ENCODE data around the gene KLHDC10. TPM values are rescaled to one million over a fixed set of nuclear protein-coding genes. Genes with fewer than 3 reads are reported as not detected.

KLHDC10 gene
- total and polyA plus RNA-seq, 2 experiments from 2014 or later, result 3.4 to 18.2 TPM

DNA sequence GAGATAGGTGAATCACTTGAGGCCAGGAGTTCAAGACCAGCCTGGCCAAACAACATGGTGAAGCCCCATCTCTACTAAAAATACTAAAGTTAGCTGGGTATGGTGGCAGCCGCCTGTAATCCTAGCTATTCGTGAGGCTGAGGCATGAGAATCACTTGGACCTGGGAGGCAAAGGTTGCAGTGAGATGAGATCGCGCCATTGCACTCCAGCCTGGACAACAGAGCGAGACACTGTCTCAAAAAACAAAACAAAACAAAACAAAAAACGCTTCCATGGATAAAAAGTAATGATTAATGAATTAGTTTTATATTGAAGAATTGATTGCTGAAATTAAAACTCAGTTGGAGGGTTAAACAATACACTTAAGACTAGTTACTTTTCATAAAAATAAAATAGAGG lies 32.3 kb downstream of the KLHDC10 start:
- Histone ChIP-seq H3K9ac (no peak overlapping the region), H3K79me2 (ENCODE audit: insufficient read depth) (peaks cover 47% of the 10 kb centered on the region), H2AFZ (no peak overlapping the region), H4K20me1 (ENCODE audit: insufficient read depth) (no peaks in the 10 kb centered on the region), H3K9me3 (ENCODE audit: low read depth) (no peaks in the 10 kb centered on the region), H3K27me3 (replicated peaks; ENCODE audit: insufficient read depth) (no peaks in the 10 kb centered on the region), H3K27ac (no peak overlapping the region), H3K9me2 (ENCODE audit: insufficient read depth) (no peaks in the 10 kb centered on the region), H3K36me3 (ENCODE audit: low read depth) (no peaks in the 10 kb centered on the region), H3K4me2 (ENCODE audit: unreplicated experiment) (no peak overlapping the region), H3K4me1 (ENCODE audit: insufficient read depth) (no peaks in the 10 kb centered on the region), H3K4me3 (no peak overlapping the region), H3F3A (ENCODE audit: insufficient read depth) (no peaks in the 10 kb centered on the region)
- no peak for DNase-seq
- no peak for TF ChIP-seq EZH2 (IDR thresholded peaks at IDR 0.05; ENCODE audit: insufficient read depth, poor library complexity, severe bottlenecking)
- no peak for TF ChIP-seq EZH2phosphoT487 (IDR thresholded peaks at IDR 0.05; ENCODE audit: insufficient read depth, low read depth)
- in situ Hi-C loops (cut with MboI), result no loop called here
- 93 to 96% methylated on average over 6 of the region's 6 CpGs for WGBS, 2 experiments (ENCODE audit: low coverage in 1 of 2, low lambda C conversion rate in 2 of 2, missing lambda C conversion rate in 2 of 2)

- 95 to 96% methylated on average over 29 to 31 of the region's 31 CpGs for WGBS, 2 experiments (ENCODE audit: low coverage in 1 of 2, low lambda C conversion rate in 2 of 2, missing lambda C conversion rate in 2 of 2)
- H3K4me1 ChIP-seq (ENCODE audit: insufficient read depth), result no peaks in the 10 kb centered on the region
- no peaks in the 10 kb centered on the region for H3K9me3 ChIP-seq (ENCODE audit: low read depth)
- no peak overlapping the region for H3K4me2 ChIP-seq (ENCODE audit: unreplicated experiment)
- no peaks in the 10 kb centered on the region for H4K20me1 ChIP-seq (ENCODE audit: insufficient read depth)
- H3K36me3 ChIP-seq (ENCODE audit: low read depth), result no peaks in the 10 kb centered on the region
- H3K4me3 ChIP-seq, result no peak overlapping the region
- H3F3A ChIP-seq (ENCODE audit: insufficient read depth), result no peaks in the 10 kb centered on the region
- in situ Hi-C loops (cut with MboI), result no loop called here
- H3K27me3 ChIP-seq (replicated peaks; ENCODE audit: insufficient read depth), result no peaks in the 10 kb centered on the region
- peaks cover 12% of the 10 kb centered on the region for H3K79me2 ChIP-seq (ENCODE audit: insufficient read depth)
- H2AFZ ChIP-seq, result no peak overlapping the region
- no peaks in the 10 kb centered on the region for H3K9me2 ChIP-seq (ENCODE audit: insufficient read depth)
- no peak for DNase-seq
- no peak overlapping the region for H3K27ac ChIP-seq
- no peak overlapping the region for H3K9ac ChIP-seq
- TF ChIP-seq EZH2 (IDR thresholded peaks at IDR 0.05; ENCODE audit: insufficient read depth, poor library complexity, severe bottlenecking) (no peak), EZH2phosphoT487 (IDR thresholded peaks at IDR 0.05; ENCODE audit: insufficient read depth, low read depth) (no peak)
These were observed 37.8 kb downstream of the KLHDC10 start for GRCh38 chr7:130107949-130108674.

- TF ChIP-seq EZH2 (IDR thresholded peaks at IDR 0.05; ENCODE audit: insufficient read depth, poor library complexity, severe bottlenecking) (no peak), EZH2phosphoT487 (IDR thresholded peaks at IDR 0.05; ENCODE audit: insufficient read depth, low read depth) (no peak)
- no peak overlapping the region for H3K27ac ChIP-seq
- H3F3A ChIP-seq (ENCODE audit: insufficient read depth), result no peaks in the 10 kb centered on the region
- H3K27me3 ChIP-seq (replicated peaks; ENCODE audit: insufficient read depth), result no peaks in the 10 kb centered on the region
- H3K9ac ChIP-seq, result no peak overlapping the region
- in situ Hi-C loops (cut with MboI), result no loop called here
- no peaks in the 10 kb centered on the region for H3K9me2 ChIP-seq (ENCODE audit: insufficient read depth)
- peaks cover 8% of the 10 kb centered on the region; the same call in 1 of the 2 replicates for H3K79me2 ChIP-seq (ENCODE audit: insufficient read depth)
- H4K20me1 ChIP-seq (ENCODE audit: insufficient read depth), result no peaks in the 10 kb centered on the region
- WGBS, 2 experiments (ENCODE audit: low coverage in 1 of 2, low lambda C conversion rate in 2 of 2, missing lambda C conversion rate in 2 of 2), result 93 to 95% methylated on average over 10 of the region's 10 CpGs
- no peak for DNase-seq
- no peak overlapping the region for H2AFZ ChIP-seq
- no peaks in the 10 kb centered on the region for H3K36me3 ChIP-seq (ENCODE audit: low read depth)
- no peaks in the 10 kb centered on the region for H3K4me1 ChIP-seq (ENCODE audit: insufficient read depth)
- no peak overlapping the region for H3K4me2 ChIP-seq (ENCODE audit: unreplicated experiment)
- no peak overlapping the region for H3K4me3 ChIP-seq
- H3K9me3 ChIP-seq (ENCODE audit: low read depth), result no peaks in the 10 kb centered on the region
These were observed 38.5 kb downstream of the KLHDC10 start for GRCh38 chr7:130108809-130109208.

DNA sequence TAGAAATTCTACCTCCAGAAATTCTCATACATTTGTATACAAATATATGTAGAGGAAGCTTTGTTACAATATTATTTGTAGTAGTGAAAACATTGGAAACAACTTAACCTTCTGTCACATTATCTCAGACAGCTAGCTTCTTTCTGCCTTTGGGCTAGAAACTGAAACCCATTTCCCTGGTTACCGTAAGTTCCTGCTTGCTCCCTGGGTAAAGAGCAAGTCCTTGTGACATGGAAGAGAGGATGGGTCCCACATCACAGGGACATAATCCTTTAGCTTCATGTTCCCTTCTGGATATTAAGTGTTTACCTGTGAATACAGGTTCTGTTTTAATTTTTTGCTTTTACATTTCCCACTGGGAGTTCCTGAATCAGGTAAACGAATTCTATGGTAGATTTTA lies 41.8 kb downstream of the KLHDC10 start:
- Histone ChIP-seq H3K36me3 (ENCODE audit: low read depth) (no peaks in the 10 kb centered on the region), H3F3A (ENCODE audit: insufficient read depth) (no peaks in the 10 kb centered on the region), H3K27me3 (replicated peaks; ENCODE audit: insufficient read depth) (no peaks in the 10 kb centered on the region), H2AFZ (no peak overlapping the region), H3K4me3 (no peak overlapping the region), H3K27ac (no peak overlapping the region), H4K20me1 (ENCODE audit: insufficient read depth) (no peaks in the 10 kb centered on the region), H3K79me2 (ENCODE audit: insufficient read depth) (0 out of 2 replicates have a peak, but pooled peaks cover 9% of the 10 kb centered on the region), H3K9me3 (ENCODE audit: low read depth) (no peaks in the 10 kb centered on the region), H3K4me1 (ENCODE audit: insufficient read depth) (no peaks in the 10 kb centered on the region), H3K9me2 (ENCODE audit: insufficient read depth) (no peaks in the 10 kb centered on the region), H3K9ac (no peak overlapping the region), H3K4me2 (ENCODE audit: unreplicated experiment) (no peak overlapping the region)
- TF ChIP-seq EZH2phosphoT487 (IDR thresholded peaks at IDR 0.05; ENCODE audit: insufficient read depth, low read depth), result no peak
- no peak for TF ChIP-seq EZH2 (IDR thresholded peaks at IDR 0.05; ENCODE audit: insufficient read depth, poor library complexity, severe bottlenecking)
- in situ Hi-C loops (cut with MboI), result no loop called here
- whole genome bisulfite sequencing, 2 experiments (ENCODE audit: low coverage in 1 of 2, low lambda C conversion rate in 2 of 2, missing lambda C conversion rate in 2 of 2), result 70 to 74% methylated on average over 2 of the region's 2 CpGs
- no peak for DNase-seq
